HFF-Myc (cell line): ENCODE results near the gene GALNT16.

Source experiments
- DNase-seq: peaks from one replicate; pipeline ENCODE4 v3.0.0-alpha.2; 2011; ENCODE audit warnings: low read depth; ENCODE audit errors: extremely low read depth
- H3K4me3 ChIP-seq: replicated peaks from 2 replicates; pipeline ENCODE4 v1.5.1; 2011; ENCODE audit warnings: low read depth, mild to moderate bottlenecking, control low read depth, low read length
- TF ChIP-seq, protein P1 (sequence below): IDR thresholded peaks from 2 replicates; pipeline ENCODE4 v1.5.1; 2012; ENCODE audit warnings: mild to moderate bottlenecking, low read depth, low read length, control low read depth; ENCODE audit errors: missing control alignments

Gene GALNT16

DNA sequence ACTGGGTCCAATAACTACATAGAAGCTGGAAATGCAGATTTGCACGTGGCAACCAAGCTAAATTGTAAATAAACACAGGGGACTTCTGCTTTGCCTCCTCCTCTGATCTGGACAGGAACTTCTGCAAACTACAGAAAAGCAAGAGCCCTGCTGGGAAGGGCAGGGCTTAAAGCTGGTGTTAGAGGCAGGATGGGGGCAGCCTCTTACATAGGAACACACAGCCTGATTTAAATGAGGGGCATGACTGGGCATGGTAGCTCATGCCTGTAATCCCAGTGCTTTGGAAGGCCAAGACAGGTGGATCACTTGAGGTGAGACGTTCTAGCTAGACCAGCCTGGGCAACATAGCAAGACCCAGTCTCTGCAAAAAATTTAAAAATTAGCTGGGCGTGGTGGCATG, 91.4 kb downstream of the GALNT16 start:
- DNase-seq = no peak
- TF ChIP-seq, protein P1, sequence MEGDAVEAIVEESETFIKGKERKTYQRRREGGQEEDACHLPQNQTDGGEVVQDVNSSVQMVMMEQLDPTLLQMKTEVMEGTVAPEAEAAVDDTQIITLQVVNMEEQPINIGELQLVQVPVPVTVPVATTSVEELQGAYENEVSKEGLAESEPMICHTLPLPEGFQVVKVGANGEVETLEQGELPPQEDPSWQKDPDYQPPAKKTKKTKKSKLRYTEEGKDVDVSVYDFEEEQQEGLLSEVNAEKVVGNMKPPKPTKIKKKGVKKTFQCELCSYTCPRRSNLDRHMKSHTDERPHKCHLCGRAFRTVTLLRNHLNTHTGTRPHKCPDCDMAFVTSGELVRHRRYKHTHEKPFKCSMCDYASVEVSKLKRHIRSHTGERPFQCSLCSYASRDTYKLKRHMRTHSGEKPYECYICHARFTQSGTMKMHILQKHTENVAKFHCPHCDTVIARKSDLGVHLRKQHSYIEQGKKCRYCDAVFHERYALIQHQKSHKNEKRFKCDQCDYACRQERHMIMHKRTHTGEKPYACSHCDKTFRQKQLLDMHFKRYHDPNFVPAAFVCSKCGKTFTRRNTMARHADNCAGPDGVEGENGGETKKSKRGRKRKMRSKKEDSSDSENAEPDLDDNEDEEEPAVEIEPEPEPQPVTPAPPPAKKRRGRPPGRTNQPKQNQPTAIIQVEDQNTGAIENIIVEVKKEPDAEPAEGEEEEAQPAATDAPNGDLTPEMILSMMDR = no peak
- H3K4me3 ChIP-seq = no peak overlapping the region

DNA sequence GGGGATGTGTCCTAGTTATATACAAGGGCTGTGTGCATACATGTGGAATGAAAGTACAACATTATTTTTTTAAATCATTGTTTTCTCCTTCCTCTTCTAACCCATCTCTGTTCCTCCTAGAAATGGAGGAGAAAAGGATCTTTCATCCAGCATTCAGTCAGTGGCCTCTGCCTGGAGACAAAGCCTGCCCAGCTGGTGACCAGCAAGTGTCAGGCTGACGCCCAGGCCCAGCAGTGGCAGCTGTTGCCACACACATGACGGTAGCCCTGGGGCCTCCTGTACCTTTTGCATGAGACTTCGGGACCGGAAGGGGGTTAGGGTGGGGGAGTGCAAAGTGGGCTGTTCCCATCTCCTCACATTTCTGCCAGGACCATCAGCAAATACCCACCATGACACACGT, 92.0 kb downstream of the GALNT16 start:
- TF ChIP-seq, protein P1 = no peak
- no peak overlapping the region for H3K4me3 ChIP-seq
- no peak for DNase-seq

DNA sequence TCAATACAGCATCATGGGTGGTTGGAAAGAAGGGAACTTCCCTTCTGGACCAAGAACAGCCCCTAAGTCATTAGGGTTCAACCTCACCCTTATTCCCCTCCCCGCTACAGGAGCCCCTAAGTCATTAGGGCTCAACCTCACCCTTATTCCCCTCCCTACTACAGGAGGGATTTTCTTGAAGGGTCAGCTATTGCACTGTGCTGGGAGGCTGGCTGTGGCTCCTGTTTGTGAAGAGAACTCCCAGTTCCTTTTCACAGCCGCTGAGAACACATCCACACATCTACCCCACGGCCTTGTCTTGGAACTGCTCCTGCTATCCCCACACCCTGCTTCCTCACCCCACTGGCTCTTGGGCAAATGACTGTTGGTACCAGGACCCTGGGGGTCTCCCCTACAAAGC, 93.2 kb downstream of the GALNT16 start:
- DNase-seq = no peak
- TF ChIP-seq, protein P1 = no peak
- H3K4me3 ChIP-seq = no peak overlapping the region

DNA sequence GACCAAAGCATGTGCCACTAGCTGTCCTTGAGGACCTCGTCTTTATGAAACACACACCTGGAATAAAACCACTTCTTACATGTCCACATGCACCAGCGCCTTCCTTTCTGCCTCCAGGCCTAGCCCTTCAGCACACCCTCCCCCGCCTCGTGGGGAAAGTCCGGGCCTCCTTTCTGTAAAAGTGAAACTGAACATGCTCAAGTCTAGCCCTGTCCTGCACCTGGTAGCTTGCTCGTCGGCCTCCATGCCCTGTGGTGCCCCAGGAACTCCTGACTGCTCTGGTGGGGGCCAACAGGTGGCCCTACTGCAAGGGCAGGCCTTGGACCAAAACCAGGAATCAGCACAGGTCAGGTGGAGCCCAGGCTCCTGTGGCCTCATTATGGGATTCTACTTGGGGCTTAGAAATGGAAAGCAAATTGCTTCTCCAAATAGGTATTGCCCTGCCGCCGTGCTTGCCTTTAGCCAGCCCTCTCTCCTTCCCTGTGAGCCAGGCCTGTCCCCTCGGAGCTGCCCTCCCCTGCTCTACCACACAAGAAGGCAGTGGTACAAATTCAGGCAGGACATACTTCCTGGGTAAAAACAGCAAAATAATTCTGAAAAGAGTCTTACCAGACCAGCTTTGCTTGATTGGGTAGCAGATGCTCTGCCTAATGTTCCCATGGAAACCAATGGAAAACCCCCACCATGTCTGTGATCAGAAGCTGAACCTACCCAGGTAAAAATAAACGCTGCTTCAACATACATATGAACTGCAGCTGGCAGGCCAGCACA, 94.6 kb downstream of the GALNT16 start:
- H3K4me3 ChIP-seq = no peak overlapping the region
- TF ChIP-seq, protein P1 = no peak
- DNase-seq = no peak

DNA sequence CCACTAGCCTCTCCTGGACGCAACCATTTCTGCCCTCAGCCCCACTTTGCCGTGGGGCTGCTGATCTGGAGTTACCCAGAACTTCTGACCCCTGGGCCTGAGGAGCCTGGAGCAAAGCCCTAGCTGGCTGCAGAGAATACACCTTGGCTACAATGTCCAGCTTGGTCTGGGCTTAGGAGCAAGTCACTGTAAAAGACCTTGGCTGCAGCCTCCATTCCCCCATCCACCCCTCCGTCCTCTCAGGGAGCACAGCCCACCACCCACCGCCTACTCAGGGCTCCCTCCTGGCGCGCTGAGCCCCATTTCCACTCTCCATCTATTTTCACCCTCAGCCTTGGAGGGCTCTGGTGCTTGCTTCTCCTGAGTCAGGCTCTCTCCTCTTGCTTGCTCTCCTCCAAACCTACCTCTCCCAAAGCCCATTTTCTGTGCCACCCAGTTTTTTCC, 95.2 kb downstream of the GALNT16 start:
- DNase-seq = no peak
- no peak overlapping the region for H3K4me3 ChIP-seq
- TF ChIP-seq, protein P1 = no peak

DNA sequence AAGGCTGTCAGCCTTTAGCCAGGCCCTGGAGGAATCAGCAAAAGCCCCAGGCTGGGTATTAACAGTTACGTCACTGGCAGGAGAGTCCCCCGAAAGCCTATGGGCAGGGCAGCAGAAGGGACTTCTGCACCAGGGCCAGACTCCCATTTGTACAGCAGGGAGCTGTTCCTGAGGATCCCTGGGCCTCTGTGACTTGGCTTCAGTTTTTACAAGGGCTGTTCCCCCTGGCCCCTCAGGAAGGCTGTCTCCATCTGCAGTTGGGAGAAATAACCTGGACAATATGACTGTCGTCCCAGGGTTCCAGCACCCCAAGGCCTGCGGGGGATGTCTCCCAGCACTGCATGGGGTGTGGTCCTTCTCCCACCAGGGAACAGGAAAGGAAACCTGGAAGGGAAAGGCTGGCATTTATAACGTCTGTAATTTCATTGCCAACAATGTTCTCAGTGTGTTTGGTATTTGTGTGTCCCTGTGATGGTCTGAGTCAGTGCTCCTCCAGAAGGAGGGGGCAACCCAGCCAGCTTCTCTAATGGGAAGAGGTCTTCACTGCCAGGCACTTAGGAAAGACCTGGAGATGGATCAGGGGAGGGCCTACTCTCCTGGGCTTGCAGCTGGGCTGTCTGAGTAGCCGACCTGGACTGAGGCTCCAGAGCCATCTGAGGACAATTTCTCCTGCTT, 95.8 kb downstream of the GALNT16 start:
- TF ChIP-seq, protein P1 = no peak
- DNase-seq = no peak
- H3K4me3 ChIP-seq = no peak overlapping the region
